ENCODE measurements around the gene DHCR24.
A peak's percentile ranks its signal among the peaks of the same experiment; 100 is the strongest.

DHCR24 gene

GRCh38 chr1:54803761-54804470 lies 83.1 kb downstream of the DHCR24 start:
- DNase-seq (ENCODE audit: low read depth in 3 of 3, low spot score in 1 of 3), result no peak

- peak; percentile 33 to 47 (median 39) for DNase-seq (ENCODE audit: low read depth in 3 of 3, low spot score in 1 of 3)
Observed at GRCh38 chr1:54800899-54801759, 85.9 kb downstream of the DHCR24 start, which contains the start of gene TTC22. Gene TTC22, minus strand, starts transcription at chr1:54801323. Its CDS starts 160 bp downstream, at chr1:54801163.

- DNase-seq (ENCODE audit: low read depth in 3 of 3, low spot score in 1 of 3), result no peak
Observed at GRCh38 chr1:54800041-54800898, 86.7 kb downstream of the DHCR24 start.

Measured in stimulated activated CD4-positive, alpha-beta T cell treated with anti-CD3 and anti-CD28 coated beads, TNF-alpha, amount 100 ng/mL, for 1 hour (primary cell).